ENCODE measurements around the gene PPP1R18. TPM values are rescaled to one million over a fixed set of nuclear protein-coding genes. Genes with fewer than 3 reads are reported as not detected.

PPP1R18 gene
- total RNA-seq, 1 donor from 2014 or later: 156 TPM

DNA sequence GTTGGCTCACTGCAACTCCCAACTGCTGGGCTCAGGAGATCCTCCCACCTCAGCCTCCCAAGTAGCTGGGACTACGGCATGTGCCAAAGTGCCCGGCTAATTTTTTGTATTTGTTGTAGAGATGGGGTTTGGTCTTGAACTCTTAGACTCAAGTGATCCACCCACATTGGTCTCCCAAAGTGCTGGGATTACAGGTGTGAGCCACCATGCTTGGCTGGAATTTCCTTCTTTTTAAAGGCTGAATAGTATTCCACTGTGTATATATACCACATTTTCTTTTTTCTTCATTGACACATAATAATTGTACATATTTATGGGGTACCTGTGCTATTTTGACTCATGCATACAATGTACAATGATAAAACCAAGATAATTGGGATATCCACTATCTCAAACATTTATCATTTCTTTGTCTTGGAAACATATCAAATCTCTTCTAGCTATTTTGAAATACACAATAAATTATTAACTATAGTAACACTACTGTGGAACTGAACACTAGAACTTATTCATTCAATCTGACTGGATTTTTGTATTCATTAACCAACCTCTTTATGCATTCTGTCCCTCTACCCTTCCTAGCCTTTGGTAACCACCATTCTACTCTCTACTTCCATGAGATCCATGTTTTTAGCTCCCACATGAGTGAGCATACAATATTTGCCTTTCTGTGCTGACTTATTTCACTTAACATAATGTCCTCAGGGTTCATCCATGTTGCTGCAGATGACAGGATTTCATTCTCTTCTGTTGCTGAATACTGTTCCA lies 22.8 kb upstream of the PPP1R18 start:
- Mint-ChIP-seq H3K27me3 (ENCODE audit: low read depth, unreplicated experiment) (no peaks in the 10 kb centered on the region), H3K36me3 (ENCODE audit: low read depth, unreplicated experiment) (peaks cover 44% of the 10 kb centered on the region), H3K4me1 (ENCODE audit: low read depth, unreplicated experiment) (no peaks in the 10 kb centered on the region), H3K27ac (ENCODE audit: unreplicated experiment) (no peak overlapping the region), H3K4me3 (ENCODE audit: unreplicated experiment) (no peak overlapping the region), H3K9me3 (ENCODE audit: unreplicated experiment) (no peaks in the 10 kb centered on the region)
- DNase-seq (ENCODE audit: low read depth) (no peak), FAIRE-seq (no peak)
- TF ChIP-seq, protein P1, sequence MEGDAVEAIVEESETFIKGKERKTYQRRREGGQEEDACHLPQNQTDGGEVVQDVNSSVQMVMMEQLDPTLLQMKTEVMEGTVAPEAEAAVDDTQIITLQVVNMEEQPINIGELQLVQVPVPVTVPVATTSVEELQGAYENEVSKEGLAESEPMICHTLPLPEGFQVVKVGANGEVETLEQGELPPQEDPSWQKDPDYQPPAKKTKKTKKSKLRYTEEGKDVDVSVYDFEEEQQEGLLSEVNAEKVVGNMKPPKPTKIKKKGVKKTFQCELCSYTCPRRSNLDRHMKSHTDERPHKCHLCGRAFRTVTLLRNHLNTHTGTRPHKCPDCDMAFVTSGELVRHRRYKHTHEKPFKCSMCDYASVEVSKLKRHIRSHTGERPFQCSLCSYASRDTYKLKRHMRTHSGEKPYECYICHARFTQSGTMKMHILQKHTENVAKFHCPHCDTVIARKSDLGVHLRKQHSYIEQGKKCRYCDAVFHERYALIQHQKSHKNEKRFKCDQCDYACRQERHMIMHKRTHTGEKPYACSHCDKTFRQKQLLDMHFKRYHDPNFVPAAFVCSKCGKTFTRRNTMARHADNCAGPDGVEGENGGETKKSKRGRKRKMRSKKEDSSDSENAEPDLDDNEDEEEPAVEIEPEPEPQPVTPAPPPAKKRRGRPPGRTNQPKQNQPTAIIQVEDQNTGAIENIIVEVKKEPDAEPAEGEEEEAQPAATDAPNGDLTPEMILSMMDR (IDR thresholded peaks at IDR 0.05; ENCODE audit: insufficient read depth, low read depth, low read length): no peak
- no peak for TF ChIP-seq EZH2 (IDR thresholded peaks at IDR 0.05; ENCODE audit: insufficient read depth, low read length)
- Histone ChIP-seq H3K27me3 (ENCODE audit: insufficient read depth, low read length) (no peaks in the 10 kb centered on the region), H2AFZ (ENCODE audit: low read depth, low read length) (no peak overlapping the region), H3K4me2 (ENCODE audit: low read length) (no peak overlapping the region), H3K36me3 (ENCODE audit: insufficient read depth, low read length) (peaks cover 33% of the 10 kb centered on the region), H3K9ac (ENCODE audit: low read length) (no peak overlapping the region), H3K27ac (ENCODE audit: low read depth, low read length) (no peak overlapping the region), H3K4me1 (ENCODE audit: insufficient read depth, low read length) (no peaks in the 10 kb centered on the region), H3K4me3 (ENCODE audit: insufficient read depth, low read depth, low read length) (no peak overlapping the region), H3K79me2 (ENCODE audit: insufficient read depth, low read length) (no peaks in the 10 kb centered on the region), H4K20me1 (ENCODE audit: insufficient read depth, low read length) (no peaks in the 10 kb centered on the region), H3K9me3 (ENCODE audit: insufficient read depth, low read depth, low read length) (no peaks in the 10 kb centered on the region)

DNA sequence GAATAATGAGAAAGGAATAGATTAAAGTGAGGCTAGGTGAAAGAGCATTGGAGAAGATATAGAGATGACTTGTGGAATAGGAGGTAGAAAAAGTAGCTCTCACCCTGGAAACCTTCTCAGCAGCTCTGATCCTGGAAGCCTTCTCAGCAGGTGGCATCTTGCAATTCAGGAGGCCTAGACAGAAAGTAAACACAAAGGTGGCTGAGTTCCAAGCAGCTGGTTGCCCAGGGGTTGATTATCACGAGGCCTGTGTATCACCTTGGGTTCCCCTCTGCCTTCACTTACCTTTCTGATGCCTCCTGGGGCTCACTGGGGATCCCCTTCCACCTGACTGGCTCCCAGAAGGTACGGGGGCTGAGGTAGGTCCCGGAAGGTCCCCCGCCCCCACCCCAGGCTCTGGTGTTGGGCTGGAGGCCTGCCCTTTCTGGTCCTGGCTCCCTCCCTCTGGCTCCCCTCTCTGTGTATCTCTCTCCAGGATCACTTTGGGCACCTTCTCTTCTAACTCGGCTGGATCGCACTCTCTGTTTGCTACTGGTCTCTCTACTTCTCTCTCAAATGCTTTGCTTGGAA lies 20.9 kb upstream of the PPP1R18 start:
- Histone ChIP-seq H3K4me3 (ENCODE audit: insufficient read depth, low read depth, low read length) (no peak overlapping the region), H3K4me2 (ENCODE audit: low read length) (no peak overlapping the region), H3K27ac (ENCODE audit: low read depth, low read length) (no peak overlapping the region), H2AFZ (ENCODE audit: low read depth, low read length) (no peak overlapping the region), H4K20me1 (ENCODE audit: insufficient read depth, low read length) (no peaks in the 10 kb centered on the region), H3K9ac (ENCODE audit: low read length) (no peak overlapping the region), H3K36me3 (ENCODE audit: insufficient read depth, low read length) (peaks cover 25% of the 10 kb centered on the region), H3K27me3 (ENCODE audit: insufficient read depth, low read length) (no peaks in the 10 kb centered on the region), H3K79me2 (ENCODE audit: insufficient read depth, low read length) (no peaks in the 10 kb centered on the region), H3K9me3 (ENCODE audit: insufficient read depth, low read depth, low read length) (no peaks in the 10 kb centered on the region), H3K4me1 (ENCODE audit: insufficient read depth, low read length) (no peaks in the 10 kb centered on the region)
- H3K4me1 Mint-ChIP-seq (ENCODE audit: low read depth, unreplicated experiment): no peaks in the 10 kb centered on the region
- no peak for DNase-seq (ENCODE audit: low read depth)
- TF ChIP-seq EZH2 (IDR thresholded peaks at IDR 0.05; ENCODE audit: insufficient read depth, low read length): no peak
- TF ChIP-seq, protein P1 (IDR thresholded peaks at IDR 0.05; ENCODE audit: insufficient read depth, low read depth, low read length): no peak
- no peaks in the 10 kb centered on the region for H3K27me3 Mint-ChIP-seq (ENCODE audit: low read depth, unreplicated experiment)
- no peaks in the 10 kb centered on the region for H3K9me3 Mint-ChIP-seq (ENCODE audit: unreplicated experiment)
- H3K4me3 Mint-ChIP-seq (ENCODE audit: unreplicated experiment): no peak overlapping the region
- H3K27ac Mint-ChIP-seq (ENCODE audit: unreplicated experiment): no peak overlapping the region
- FAIRE-seq: no peak
- peaks cover 40% of the 10 kb centered on the region for H3K36me3 Mint-ChIP-seq (ENCODE audit: low read depth, unreplicated experiment)

DNA sequence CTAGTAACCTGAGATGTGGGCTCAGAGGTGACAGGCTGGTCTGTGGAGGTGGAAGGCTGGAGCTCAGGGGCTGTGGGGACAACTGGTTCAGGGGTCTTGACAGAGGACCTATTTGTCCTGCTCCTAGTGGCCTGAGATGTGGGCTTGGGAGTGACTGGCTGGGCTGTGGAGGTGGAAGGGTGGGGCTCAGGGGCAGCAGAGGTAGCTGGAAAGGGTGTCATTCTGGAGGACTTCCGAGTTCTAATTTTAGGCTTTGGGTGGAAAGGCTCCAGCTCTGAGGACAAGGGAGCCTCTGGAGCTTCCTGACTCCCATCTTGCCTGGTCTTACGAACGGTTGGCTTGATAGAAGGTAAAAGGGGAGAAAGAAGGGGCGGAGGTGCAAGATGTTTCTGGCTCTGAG lies 19.2 kb upstream of the PPP1R18 start:
- Histone ChIP-seq H3K27me3 (ENCODE audit: insufficient read depth, low read length) (no peaks in the 10 kb centered on the region), H3K9me3 (ENCODE audit: insufficient read depth, low read depth, low read length) (no peaks in the 10 kb centered on the region), H3K4me2 (ENCODE audit: low read length) (no peak overlapping the region), H3K79me2 (ENCODE audit: insufficient read depth, low read length) (no peaks in the 10 kb centered on the region), H3K36me3 (ENCODE audit: insufficient read depth, low read length) (peaks cover 13% of the 10 kb centered on the region), H3K27ac (ENCODE audit: low read depth, low read length) (no peak overlapping the region), H2AFZ (ENCODE audit: low read depth, low read length) (no peak overlapping the region), H3K4me1 (ENCODE audit: insufficient read depth, low read length) (no peaks in the 10 kb centered on the region), H3K9ac (ENCODE audit: low read length) (no peak overlapping the region), H3K4me3 (ENCODE audit: insufficient read depth, low read depth, low read length) (no peak overlapping the region), H4K20me1 (ENCODE audit: insufficient read depth, low read length) (no peaks in the 10 kb centered on the region)
- DNase-seq (ENCODE audit: low read depth) (no peak), FAIRE-seq (no peak)
- Mint-ChIP-seq H3K4me3 (ENCODE audit: unreplicated experiment) (no peak overlapping the region), H3K9me3 (ENCODE audit: unreplicated experiment) (no peaks in the 10 kb centered on the region), H3K36me3 (ENCODE audit: low read depth, unreplicated experiment) (peaks cover 29% of the 10 kb centered on the region), H3K4me1 (ENCODE audit: low read depth, unreplicated experiment) (no peaks in the 10 kb centered on the region), H3K27me3 (ENCODE audit: low read depth, unreplicated experiment) (no peaks in the 10 kb centered on the region), H3K27ac (ENCODE audit: unreplicated experiment) (no peak overlapping the region)
- no peak for TF ChIP-seq EZH2 (IDR thresholded peaks at IDR 0.05; ENCODE audit: insufficient read depth, low read length)
- TF ChIP-seq, protein P1 (IDR thresholded peaks at IDR 0.05; ENCODE audit: insufficient read depth, low read depth, low read length): no peak

All from astrocyte (in vitro differentiated cells and primary cell).